ENCODE results near the gene NOP53. TPM values are rescaled to one million over a fixed set of nuclear protein-coding genes. Genes with fewer than 3 reads are reported as not detected.
A peak's percentile ranks its signal among the peaks of the same experiment; 100 is the strongest.
"Not testable (repeated sequence)": the region's sequence is repeated elsewhere in the genome, so short reads cannot be mapped to it uniquely, and the experiment has no call there.

The NOP53 gene
- total and polyA plus RNA-seq, 2 donors (not counting 1 experiment from before 2014, with no cell fraction given), result 59.6 to 60.8 TPM

- peaks cover 13% of the 10 kb centered on the region for H3K36me3 ChIP-seq (ENCODE audit: control insufficient read depth, insufficient read depth, low read length)
- no peak overlapping the region for H3K9ac ChIP-seq (ENCODE audit: insufficient read depth, low read length)
- no peak overlapping the region for H3K27ac ChIP-seq (ENCODE audit: insufficient read depth, low read length)
- no peak overlapping the region for H3K4me2 ChIP-seq (ENCODE audit: extremely low read depth, insufficient read depth, low read length)
- H3K9me3 ChIP-seq (ENCODE audit: control insufficient read depth, insufficient read depth, low read depth, low read length), result no peaks in the 10 kb centered on the region
- H2AFZ ChIP-seq (ENCODE audit: low read length), result no peak overlapping the region
- H3K4me3 ChIP-seq (replicated peaks in 1 of 4; ENCODE audit: control extremely low read depth in 1 of 4, insufficient read depth in 1 of 4, low read depth in 3 of 4, low read length in 4 of 4), result no peak overlapping the region
- no peak for DNase-seq (ENCODE audit: low read depth in 2 of 2)
- H3K4me1 ChIP-seq (ENCODE audit: control insufficient read depth, extremely low read depth, insufficient read depth, low read length), result no peaks in the 10 kb centered on the region
- no peaks in the 10 kb centered on the region for H4K20me1 ChIP-seq (ENCODE audit: control insufficient read depth, extremely low read depth, insufficient read depth, low read length)
- H3K79me2 ChIP-seq (ENCODE audit: control insufficient read depth, insufficient read depth, low read length), result no peaks in the 10 kb centered on the region
- no peaks in the 10 kb centered on the region for H3K27me3 ChIP-seq (ENCODE audit: control insufficient read depth, insufficient read depth, low read length)
- TF ChIP-seq EZH2 (IDR thresholded peaks at IDR 0.05; ENCODE audit: low read length, missing control alignments), result no peak
- TF ChIP-seq, protein P1, sequence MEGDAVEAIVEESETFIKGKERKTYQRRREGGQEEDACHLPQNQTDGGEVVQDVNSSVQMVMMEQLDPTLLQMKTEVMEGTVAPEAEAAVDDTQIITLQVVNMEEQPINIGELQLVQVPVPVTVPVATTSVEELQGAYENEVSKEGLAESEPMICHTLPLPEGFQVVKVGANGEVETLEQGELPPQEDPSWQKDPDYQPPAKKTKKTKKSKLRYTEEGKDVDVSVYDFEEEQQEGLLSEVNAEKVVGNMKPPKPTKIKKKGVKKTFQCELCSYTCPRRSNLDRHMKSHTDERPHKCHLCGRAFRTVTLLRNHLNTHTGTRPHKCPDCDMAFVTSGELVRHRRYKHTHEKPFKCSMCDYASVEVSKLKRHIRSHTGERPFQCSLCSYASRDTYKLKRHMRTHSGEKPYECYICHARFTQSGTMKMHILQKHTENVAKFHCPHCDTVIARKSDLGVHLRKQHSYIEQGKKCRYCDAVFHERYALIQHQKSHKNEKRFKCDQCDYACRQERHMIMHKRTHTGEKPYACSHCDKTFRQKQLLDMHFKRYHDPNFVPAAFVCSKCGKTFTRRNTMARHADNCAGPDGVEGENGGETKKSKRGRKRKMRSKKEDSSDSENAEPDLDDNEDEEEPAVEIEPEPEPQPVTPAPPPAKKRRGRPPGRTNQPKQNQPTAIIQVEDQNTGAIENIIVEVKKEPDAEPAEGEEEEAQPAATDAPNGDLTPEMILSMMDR (conservative IDR thresholded peaks at IDR 0.05 in 1 of 2, IDR thresholded peaks at IDR 0.05 in 1 of 2; ENCODE audit: low read depth in 1 of 2, low read length in 2 of 2), result no peak
Measured at GRCh38 chr19:47761566-47761965, 16.2 kb downstream of the NOP53 start.

DNA sequence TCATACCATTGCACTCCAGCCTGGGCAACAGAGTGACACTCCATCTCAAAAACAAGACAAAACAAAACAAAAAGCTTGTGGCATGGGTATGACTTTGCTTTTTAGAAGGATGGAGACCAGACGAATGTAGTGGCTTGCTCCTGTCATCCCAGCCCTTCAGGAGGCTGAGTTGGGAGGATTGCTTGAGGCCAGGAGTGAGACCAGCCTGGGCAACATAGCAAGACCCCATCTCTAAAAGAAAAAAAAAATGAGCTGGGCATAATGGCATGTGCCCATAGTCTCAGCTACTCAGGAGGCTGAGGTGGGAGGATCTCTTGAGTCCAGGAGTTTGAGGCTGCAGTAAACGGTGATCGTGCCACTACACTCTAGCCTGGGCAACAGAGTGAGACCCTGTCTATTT is 16.8 kb downstream of the NOP53 start:
- Histone ChIP-seq H3K27me3 (ENCODE audit: control insufficient read depth, insufficient read depth, low read length) (no peaks in the 10 kb centered on the region), H2AFZ (ENCODE audit: low read length) (no peak overlapping the region), H3K36me3 (ENCODE audit: control insufficient read depth, insufficient read depth, low read length) (peaks cover 8% of the 10 kb centered on the region), H3K4me3 (replicated peaks in 1 of 4; ENCODE audit: control extremely low read depth in 1 of 4, insufficient read depth in 1 of 4, low read depth in 3 of 4, low read length in 4 of 4) (no peak overlapping the region), H3K9me3 (ENCODE audit: control insufficient read depth, insufficient read depth, low read depth, low read length) (no peaks in the 10 kb centered on the region), H3K4me1 (ENCODE audit: control insufficient read depth, extremely low read depth, insufficient read depth, low read length) (no peaks in the 10 kb centered on the region), H3K27ac (ENCODE audit: insufficient read depth, low read length) (no peak overlapping the region), H4K20me1 (ENCODE audit: control insufficient read depth, extremely low read depth, insufficient read depth, low read length) (no peaks in the 10 kb centered on the region), H3K79me2 (ENCODE audit: control insufficient read depth, insufficient read depth, low read length) (no peaks in the 10 kb centered on the region), H3K9ac (ENCODE audit: insufficient read depth, low read length) (no peak overlapping the region), H3K4me2 (ENCODE audit: extremely low read depth, insufficient read depth, low read length) (no peak overlapping the region)
- no peak for DNase-seq (ENCODE audit: low read depth in 2 of 2)
- TF ChIP-seq EZH2 (IDR thresholded peaks at IDR 0.05; ENCODE audit: low read length, missing control alignments), result no peak
- TF ChIP-seq, protein P1 (conservative IDR thresholded peaks at IDR 0.05 in 1 of 2, IDR thresholded peaks at IDR 0.05 in 1 of 2; ENCODE audit: low read depth in 1 of 2, low read length in 2 of 2), result no peak

GRCh38 chr19:47762615-47763308 is 17.4 kb downstream of the NOP53 start:
- TF ChIP-seq, protein P1 (conservative IDR thresholded peaks at IDR 0.05 in 1 of 2, IDR thresholded peaks at IDR 0.05 in 1 of 2; ENCODE audit: low read depth in 1 of 2, low read length in 2 of 2), result no peak
- TF ChIP-seq EZH2 (IDR thresholded peaks at IDR 0.05; ENCODE audit: low read length, missing control alignments), result no peak
- peak in 1 of 2 donors; percentile 21 for DNase-seq (ENCODE audit: low read depth in 2 of 2)

DNA sequence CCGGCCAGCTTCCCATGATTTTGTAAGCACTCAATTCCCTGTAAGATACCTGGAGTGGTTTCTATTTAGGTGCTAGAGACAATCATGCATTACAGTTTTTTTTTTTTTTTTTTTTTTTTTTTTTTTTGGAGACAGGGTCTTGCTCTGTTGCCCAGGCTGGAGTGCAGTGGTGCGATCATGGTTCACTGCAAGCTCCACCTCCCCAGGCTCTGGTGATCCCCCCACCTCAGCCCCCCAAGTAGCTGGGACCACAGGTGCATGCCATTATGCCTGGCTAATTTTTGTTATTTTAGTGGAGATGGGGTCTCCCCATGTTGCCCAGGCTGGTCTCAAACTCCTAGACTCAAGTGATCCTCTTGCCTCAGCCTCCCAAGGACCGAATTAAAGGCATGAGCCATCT is 19.4 kb downstream of the NOP53 start:
- not testable (repeated sequence) for H2AFZ ChIP-seq (ENCODE audit: low read length); H3K79me2 ChIP-seq (ENCODE audit: control insufficient read depth, insufficient read depth, low read length); H3K9ac ChIP-seq (ENCODE audit: insufficient read depth, low read length); H4K20me1 ChIP-seq (ENCODE audit: control insufficient read depth, extremely low read depth, insufficient read depth, low read length); H3K4me2 ChIP-seq (ENCODE audit: extremely low read depth, insufficient read depth, low read length); H3K4me1 ChIP-seq (ENCODE audit: control insufficient read depth, extremely low read depth, insufficient read depth, low read length); DNase-seq (ENCODE audit: low read depth in 2 of 2); H3K27ac ChIP-seq (ENCODE audit: insufficient read depth, low read length); H3K4me3 ChIP-seq (replicated peaks in 1 of 4; ENCODE audit: control extremely low read depth in 1 of 4, insufficient read depth in 1 of 4, low read depth in 3 of 4, low read length in 4 of 4); H3K9me3 ChIP-seq (ENCODE audit: control insufficient read depth, insufficient read depth, low read depth, low read length); H3K27me3 ChIP-seq (ENCODE audit: control insufficient read depth, insufficient read depth, low read length); H3K36me3 ChIP-seq (ENCODE audit: control insufficient read depth, insufficient read depth, low read length)

More at GRCh38 chr19:47762615-47763308, 17.4 kb downstream of the NOP53 start:
- no peak overlapping the region for H2AFZ ChIP-seq (ENCODE audit: low read length)
- no peaks in the 10 kb centered on the region for H3K27me3 ChIP-seq (ENCODE audit: control insufficient read depth, insufficient read depth, low read length)
- no peaks in the 10 kb centered on the region for H4K20me1 ChIP-seq (ENCODE audit: control insufficient read depth, extremely low read depth, insufficient read depth, low read length)
- H3K27ac ChIP-seq (ENCODE audit: insufficient read depth, low read length), result no peak overlapping the region
- no peaks in the 10 kb centered on the region for H3K4me1 ChIP-seq (ENCODE audit: control insufficient read depth, extremely low read depth, insufficient read depth, low read length)
- no peak overlapping the region for H3K4me3 ChIP-seq (replicated peaks in 1 of 4; ENCODE audit: control extremely low read depth in 1 of 4, insufficient read depth in 1 of 4, low read depth in 3 of 4, low read length in 4 of 4)
- H3K9ac ChIP-seq (ENCODE audit: insufficient read depth, low read length), result no peak overlapping the region
- H3K79me2 ChIP-seq (ENCODE audit: control insufficient read depth, insufficient read depth, low read length), result no peaks in the 10 kb centered on the region
- H3K36me3 ChIP-seq (ENCODE audit: control insufficient read depth, insufficient read depth, low read length), result peaks cover 3% of the 10 kb centered on the region
- no peak overlapping the region for H3K4me2 ChIP-seq (ENCODE audit: extremely low read depth, insufficient read depth, low read length)
- no peaks in the 10 kb centered on the region for H3K9me3 ChIP-seq (ENCODE audit: control insufficient read depth, insufficient read depth, low read depth, low read length)

Data from fibroblast of lung (primary cell).